Stomach (tissue), 9 donors: ENCODE data around the gene GTSE1. TPM values are rescaled to one million over a fixed set of nuclear protein-coding genes. Genes with fewer than 3 reads are reported as not detected.

ENCODE experiments used
- DNase-seq, 2 donors: peaks; one replicate each; pipeline versions ENCODE4 v3.0.0 to v3.0.0-alpha.2; 2013 to 2019
- H3K27ac ChIP-seq, 5 donors: fragments of 200-600 bp in 4 of 5; sonication (generic) in 4 of 5; one replicate each; pipeline ENCODE4 v1.5.1; 2013 to 2019; ENCODE audit warnings: mild to moderate bottlenecking in 1 of 5, moderate library complexity in 1 of 5
- H3K27me3 ChIP-seq, 3 donors: fragments of 200-600 bp; sonication (generic); one replicate each; pipeline ENCODE4 v1.5.1; 2017 to 2019; ENCODE audit warnings: mixed run types in 1 of 3
- H3K36me3 ChIP-seq, 4 donors: fragments of 200-600 bp; sonication (generic); 1 replicate in 3 of 4; 2 replicates in 1 of 4; pipeline ENCODE4 v1.5.1; 2016 to 2019
- H3K4me1 ChIP-seq, 4 donors: fragments of 200-600 bp; sonication (generic); one replicate each; pipeline ENCODE4 v1.5.1; 2016 to 2019
- H3K4me3 ChIP-seq, 4 donors: fragments of 200-600 bp; sonication (generic) in 3 of 4; one replicate each; pipeline ENCODE4 v1.5.1; 2016 to 2019; ENCODE audit warnings: mild to moderate bottlenecking in 1 of 4
- H3K9me3 ChIP-seq, 4 donors: fragments of 200-600 bp; sonication (generic); one replicate each; pipeline ENCODE4 v1.5.1; 2016 to 2019
- EP300 ChIP-seq: sonication (generic); formaldehyde crosslinking; IDR thresholded peaks from one replicate; pipeline ENCODE4 v1.6.1; 2017; ENCODE audit warnings: antibody characterized with exemption
- POLR2A ChIP-seq, 4 donors: fragments of 450-650 bp; IDR thresholded peaks; one replicate each; pipeline ENCODE4 v1.6.1; 2016; ENCODE audit warnings: antibody characterized with exemption in 4 of 4, control low read depth in 2 of 4, mild to moderate bottlenecking in 1 of 4, moderate library complexity in 1 of 4
- POLR2AphosphoS5 ChIP-seq, 3 donors: sonication (generic); formaldehyde crosslinking; IDR thresholded peaks; one replicate each; pipeline ENCODE4 v1.6.1; 2016; ENCODE audit warnings: antibody characterized with exemption in 3 of 3
- WGBS, 5 donors: extraction: QIAGEN DNeasy Blood & Tissue Kit in 3 of 5; methylation state at CpG; one replicate each; pipeline versions ENCODE4 v1.1.5 to v1.1.7; 2013 to 2018; 5-methylcytosine and 5-hydroxymethylcytosine counted together
- intact Hi-C: fragments of 100-400 bp; cut with DNase I; formaldehyde crosslinking; loops from one replicate; pipeline ENCODE4 v1.15.1; 2023; ENCODE audit warnings: low total_unique reads
- polyA plus RNA-seq, 3 donors: library from polyadenylated mRNA; stranded (reverse); fragments of 200-250 nt; gene quantifications; one replicate each; pipeline ENCODE4 v1.2.3, GENCODE V29; 2013
- total RNA-seq, 5 donors: library from RNA; depleted of rRNA; stranded (reverse); fragments of >200 nt; gene quantifications; one replicate each; pipeline versions ENCODE4 v1.1.0 to v1.2.3, GENCODE V29; 2014 to 2016
- TF ChIP-seq, protein P1 (sequence below), 7 experiments: fragments of 450-650 bp in 4 of 7; fragments of 200-600 bp in 3 of 7; sonication (generic) in 3 of 7; IDR thresholded peaks; one replicate each; pipeline ENCODE4 v1.5.1; 2016 to 2019; ENCODE audit warnings: antibody characterized with exemption in 7 of 7, control low read depth in 2 of 7, mild to moderate bottlenecking in 1 of 7
- donor health status: healthy with polysubstance abuse.
- donor health status: Bipolar disorder and iron deficiency.
- donor health status: healthy.

GTSE1 gene
- total and polyA plus RNA-seq, 8 donors = 1.1 to 64.0 (median 4.2) TPM

DNA sequence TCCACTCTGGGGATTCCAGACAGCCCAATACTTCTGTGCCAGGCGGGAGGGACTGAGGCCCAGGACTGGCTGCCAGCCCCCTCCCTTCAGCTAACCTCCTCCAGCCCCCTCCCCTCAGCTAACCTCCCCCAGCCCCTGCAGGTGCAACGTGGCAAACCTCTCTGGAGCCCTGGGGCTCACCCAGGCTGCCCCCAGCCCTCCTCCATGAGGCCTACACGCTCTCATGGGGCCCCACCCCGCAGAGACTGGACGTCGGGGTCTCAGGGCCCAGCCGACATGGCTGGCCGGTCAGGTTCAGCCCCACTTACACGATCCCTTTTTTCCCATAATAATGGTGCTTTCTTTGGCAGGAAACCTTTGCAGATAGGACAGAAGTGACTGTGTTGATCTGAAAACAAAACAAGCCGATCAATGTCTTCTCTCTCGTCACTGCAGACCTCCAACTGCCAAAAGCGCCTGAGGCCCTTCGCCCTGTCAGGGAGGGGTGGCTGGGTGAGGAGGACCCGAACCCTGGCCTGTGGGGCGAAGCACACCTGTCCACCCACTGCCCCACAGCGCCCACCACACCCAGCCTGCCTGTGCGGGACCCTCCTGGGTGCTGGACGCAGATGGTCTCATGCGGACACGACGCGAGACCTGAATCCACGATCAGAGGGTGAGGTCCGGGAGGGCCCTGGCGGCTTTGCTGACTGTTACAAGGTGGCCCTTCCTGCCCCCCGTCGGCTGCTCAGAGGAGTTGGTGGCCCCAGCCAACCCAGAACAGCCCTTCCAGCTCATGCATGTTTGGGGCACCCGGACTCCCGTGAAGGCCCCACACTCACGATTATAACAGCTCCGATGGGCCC, 72.4 kb downstream of the GTSE1 start:
- DNase-seq = no peak
- Histone ChIP-seq H3K36me3 (peaks cover 0 to 18% (median 13%) of the 10 kb centered on the region in 4 donors), H3K9me3 (no peaks in the 10 kb centered on the region), H3K4me3 (no peak overlapping the region), H3K27ac (no peak overlapping the region), H3K4me1 (peaks cover 15 to 39% (median 28%) of the 10 kb centered on the region in 4 donors), H3K27me3 (peaks cover 0 to 54% (median 0%) of the 10 kb centered on the region in 3 donors)
- TF ChIP-seq EP300 = no peak
- 86 to 92% (median 91%) methylated on average over 26 to 31 of the region's 31 CpGs for WGBS, 5 donors
- intact Hi-C loops = no loop called here

- no peak for DNase-seq
- 76 to 83% (median 81%) methylated on average over 24 to 25 of the region's 25 CpGs for WGBS, 5 donors
Measured at GRCh38 chr22:46369716-46370583, 73.3 kb downstream of the GTSE1 start.

GRCh38 chr22:46370584-46371291, 74.1 kb downstream of the GTSE1 start:
- DNase-seq = peak in 1 of 2 donors; percentile 66
- Histone ChIP-seq H3K36me3 (peaks cover 0 to 7% (median 0%) of the 10 kb centered on the region in 4 donors), H3K4me3 (no peak overlapping the region), H3K4me1 (peaks cover 24 to 53% (median 42%) of the 10 kb centered on the region in 4 donors), H3K27ac (peak overlapping the region; percentile 37 to 69 (median 56)), H3K27me3 (peaks cover 0 to 48% (median 0%) of the 10 kb centered on the region in 3 donors), H3K9me3 (peaks cover 0 to 2% (median 0%) of the 10 kb centered on the region in 4 donors)
- TF ChIP-seq, protein P1, sequence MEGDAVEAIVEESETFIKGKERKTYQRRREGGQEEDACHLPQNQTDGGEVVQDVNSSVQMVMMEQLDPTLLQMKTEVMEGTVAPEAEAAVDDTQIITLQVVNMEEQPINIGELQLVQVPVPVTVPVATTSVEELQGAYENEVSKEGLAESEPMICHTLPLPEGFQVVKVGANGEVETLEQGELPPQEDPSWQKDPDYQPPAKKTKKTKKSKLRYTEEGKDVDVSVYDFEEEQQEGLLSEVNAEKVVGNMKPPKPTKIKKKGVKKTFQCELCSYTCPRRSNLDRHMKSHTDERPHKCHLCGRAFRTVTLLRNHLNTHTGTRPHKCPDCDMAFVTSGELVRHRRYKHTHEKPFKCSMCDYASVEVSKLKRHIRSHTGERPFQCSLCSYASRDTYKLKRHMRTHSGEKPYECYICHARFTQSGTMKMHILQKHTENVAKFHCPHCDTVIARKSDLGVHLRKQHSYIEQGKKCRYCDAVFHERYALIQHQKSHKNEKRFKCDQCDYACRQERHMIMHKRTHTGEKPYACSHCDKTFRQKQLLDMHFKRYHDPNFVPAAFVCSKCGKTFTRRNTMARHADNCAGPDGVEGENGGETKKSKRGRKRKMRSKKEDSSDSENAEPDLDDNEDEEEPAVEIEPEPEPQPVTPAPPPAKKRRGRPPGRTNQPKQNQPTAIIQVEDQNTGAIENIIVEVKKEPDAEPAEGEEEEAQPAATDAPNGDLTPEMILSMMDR (IDR thresholded peaks at IDR 0.05) = no peak
- no peak for TF ChIP-seq EP300
- TF ChIP-seq POLR2A (IDR thresholded peaks at IDR 0.05) = no peak
- WGBS, 5 donors = 32 to 63% (median 50%) methylated on average over 12 to 15 of the region's 15 CpGs
- intact Hi-C loops = loop anchor here (5.0 kb wide), 1 partner anchor 167 kb away; the partner anchor contains the start of gene CELSR1

More at GRCh38 chr22:46369716-46370583, 73.3 kb downstream of the GTSE1 start:
- peaks cover 0 to 54% (median 0%) of the 10 kb centered on the region in 3 donors for H3K27me3 ChIP-seq
- TF ChIP-seq, protein P1 (IDR thresholded peaks at IDR 0.05) = no peak
- TF ChIP-seq POLR2A (IDR thresholded peaks at IDR 0.05) (no peak), EP300 (no peak), POLR2AphosphoS5 (IDR thresholded peaks at IDR 0.05) (no peak)
- peaks cover 24 to 48% (median 37%) of the 10 kb centered on the region in 4 donors for H3K4me1 ChIP-seq
- no peak overlapping the region for H3K4me3 ChIP-seq
- peaks cover 0 to 10% (median 5%) of the 10 kb centered on the region in 4 donors for H3K36me3 ChIP-seq
- intact Hi-C loops = loop anchor here (5.0 kb wide), 1 partner anchor 167 kb away; the partner anchor contains the start of gene CELSR1
- peak overlapping the region in 4 of 5 donors; percentile 52 to 69 (median 60) for H3K27ac ChIP-seq
- no peaks in the 10 kb centered on the region for H3K9me3 ChIP-seq

DNA sequence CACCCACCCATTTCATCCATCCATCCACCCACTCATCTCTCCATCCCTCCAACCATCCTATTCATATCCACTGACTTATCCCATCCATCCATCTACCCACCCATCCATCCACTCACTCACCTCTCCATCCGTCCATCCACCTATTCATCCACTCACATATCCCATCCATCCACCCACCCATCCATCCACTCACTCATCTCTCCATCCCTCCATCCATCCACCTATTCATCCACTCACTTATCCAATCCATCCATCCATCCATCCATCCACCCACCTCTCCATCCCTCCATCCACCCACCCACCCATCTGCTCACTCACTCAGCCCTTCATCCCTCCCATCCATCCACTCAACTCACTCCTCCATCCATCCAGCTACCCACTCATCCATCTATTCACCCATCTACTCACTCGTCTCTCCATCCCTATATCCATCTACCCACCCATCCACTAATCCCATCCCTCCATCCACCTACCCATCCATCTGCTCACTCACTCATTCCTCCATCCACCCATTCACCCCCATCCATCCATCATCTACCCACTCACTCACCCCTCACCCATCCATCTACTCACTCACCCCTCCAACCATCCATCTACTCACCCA, 75.1 kb downstream of the GTSE1 start:
- Histone ChIP-seq H3K27ac (no peak overlapping the region), H3K36me3 (peaks cover 0 to 5% (median 0%) of the 10 kb centered on the region in 4 donors), H3K27me3 (peaks cover 0 to 41% (median 0%) of the 10 kb centered on the region in 3 donors), H3K4me3 (no peak overlapping the region), H3K9me3 (peaks cover 5 to 10% (median 7%) of the 10 kb centered on the region in 4 donors), H3K4me1 (peaks cover 24 to 55% (median 47%) of the 10 kb centered on the region in 4 donors)
- no peak for DNase-seq
- TF ChIP-seq POLR2AphosphoS5 (IDR thresholded peaks at IDR 0.05) (no peak), POLR2A (IDR thresholded peaks at IDR 0.05) (no peak), EP300 (no peak)
- TF ChIP-seq, protein P1 (IDR thresholded peaks at IDR 0.05) = no peak
- WGBS, 5 donors = 90 to 95% (median 94%) methylated on average over 2 of the region's 2 CpGs
- intact Hi-C loops = loop anchor here (5.0 kb wide), 1 partner anchor 166 kb away; the partner anchor contains the start of gene CELSR1
